ENCODE results near the gene ST6GAL2.

Gene ST6GAL2, protein sequence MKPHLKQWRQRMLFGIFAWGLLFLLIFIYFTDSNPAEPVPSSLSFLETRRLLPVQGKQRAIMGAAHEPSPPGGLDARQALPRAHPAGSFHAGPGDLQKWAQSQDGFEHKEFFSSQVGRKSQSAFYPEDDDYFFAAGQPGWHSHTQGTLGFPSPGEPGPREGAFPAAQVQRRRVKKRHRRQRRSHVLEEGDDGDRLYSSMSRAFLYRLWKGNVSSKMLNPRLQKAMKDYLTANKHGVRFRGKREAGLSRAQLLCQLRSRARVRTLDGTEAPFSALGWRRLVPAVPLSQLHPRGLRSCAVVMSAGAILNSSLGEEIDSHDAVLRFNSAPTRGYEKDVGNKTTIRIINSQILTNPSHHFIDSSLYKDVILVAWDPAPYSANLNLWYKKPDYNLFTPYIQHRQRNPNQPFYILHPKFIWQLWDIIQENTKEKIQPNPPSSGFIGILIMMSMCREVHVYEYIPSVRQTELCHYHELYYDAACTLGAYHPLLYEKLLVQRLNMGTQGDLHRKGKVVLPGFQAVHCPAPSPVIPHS

DNA sequence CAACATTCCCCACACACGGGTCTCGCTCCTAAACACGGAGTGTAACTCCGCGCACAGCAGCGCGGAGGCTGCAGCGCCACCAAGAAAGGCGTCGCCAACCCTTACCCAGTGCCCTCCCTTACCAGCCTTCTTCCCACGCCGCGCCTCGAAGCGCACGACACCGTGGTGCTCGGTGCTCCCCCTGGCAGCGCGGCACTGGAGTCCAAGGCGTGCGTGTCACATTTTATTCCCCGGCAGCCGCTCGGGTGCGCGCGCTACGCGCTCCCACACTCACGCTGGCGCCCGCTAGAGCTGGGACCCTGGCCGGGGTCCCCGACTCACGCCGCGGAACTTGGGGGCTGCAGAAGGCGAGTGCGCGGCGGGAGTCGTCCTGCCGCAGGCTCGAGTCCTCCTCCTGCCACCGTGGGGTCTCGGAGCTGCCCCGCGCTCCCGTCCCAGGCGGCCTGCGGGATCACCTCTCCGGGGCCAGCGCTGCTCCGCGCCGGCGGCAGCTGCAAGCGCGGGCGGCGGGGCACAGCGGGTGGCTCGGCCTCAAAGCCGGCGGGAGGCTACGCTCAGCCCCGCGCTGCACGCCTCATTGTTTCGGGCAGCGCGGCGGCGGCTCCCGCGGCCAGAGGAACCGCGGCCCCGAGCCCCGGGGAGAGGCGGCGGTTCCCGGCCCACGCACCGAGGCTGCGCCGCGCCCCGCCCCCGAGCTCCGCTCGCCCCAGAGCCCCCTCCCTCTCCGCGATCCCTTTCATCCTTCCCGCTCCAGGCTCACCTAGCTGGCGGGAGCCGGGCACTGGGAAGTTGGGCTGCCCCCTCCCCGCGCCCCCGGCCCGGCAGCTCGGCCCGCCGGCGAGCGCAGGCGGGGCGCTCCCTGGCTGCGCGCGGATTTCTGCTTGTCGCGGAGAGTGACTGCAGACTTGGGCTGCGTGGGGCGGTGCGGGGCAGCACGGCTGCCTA is at the start of gene ST6GAL2:
ST6GAL2 (minus strand) TSS at position 197 of the 945 bp plus-strand sequence. CDS start 42,190 bp downstream, outside the sequence.
- DNase-seq (ENCODE audit: insufficient read length, low spot score), result no peak
- no peak for FAIRE-seq
- TF ChIP-seq POLR2A (IDR thresholded peaks at IDR 0.05; ENCODE audit: low read depth, low read length), result no peak

DNA sequence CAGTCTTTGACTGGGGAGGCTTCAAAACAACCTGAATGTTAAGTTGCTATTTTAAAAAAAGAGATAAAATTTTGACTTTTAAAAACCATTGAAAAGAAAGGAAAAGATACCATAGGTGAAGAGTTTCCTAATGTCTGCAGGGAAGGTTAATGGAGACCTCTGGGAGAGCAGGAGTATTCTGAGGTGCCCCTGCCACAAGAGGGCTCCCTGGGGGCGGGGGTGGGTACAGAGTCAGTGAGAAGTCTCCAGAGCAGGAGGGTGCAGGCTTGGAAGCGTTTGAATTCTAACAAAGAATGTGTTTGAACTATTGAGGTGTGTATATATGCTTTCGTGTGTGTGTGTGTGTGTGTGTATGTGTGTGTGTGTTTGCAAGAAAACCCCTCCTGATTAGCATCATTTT is 46.7 kb upstream of the ST6GAL2 start:
- no peak for TF ChIP-seq POLR2A (IDR thresholded peaks at IDR 0.05; ENCODE audit: low read depth, low read length)
- DNase-seq (ENCODE audit: insufficient read length, low spot score) (no peak), FAIRE-seq (no peak)

DNA sequence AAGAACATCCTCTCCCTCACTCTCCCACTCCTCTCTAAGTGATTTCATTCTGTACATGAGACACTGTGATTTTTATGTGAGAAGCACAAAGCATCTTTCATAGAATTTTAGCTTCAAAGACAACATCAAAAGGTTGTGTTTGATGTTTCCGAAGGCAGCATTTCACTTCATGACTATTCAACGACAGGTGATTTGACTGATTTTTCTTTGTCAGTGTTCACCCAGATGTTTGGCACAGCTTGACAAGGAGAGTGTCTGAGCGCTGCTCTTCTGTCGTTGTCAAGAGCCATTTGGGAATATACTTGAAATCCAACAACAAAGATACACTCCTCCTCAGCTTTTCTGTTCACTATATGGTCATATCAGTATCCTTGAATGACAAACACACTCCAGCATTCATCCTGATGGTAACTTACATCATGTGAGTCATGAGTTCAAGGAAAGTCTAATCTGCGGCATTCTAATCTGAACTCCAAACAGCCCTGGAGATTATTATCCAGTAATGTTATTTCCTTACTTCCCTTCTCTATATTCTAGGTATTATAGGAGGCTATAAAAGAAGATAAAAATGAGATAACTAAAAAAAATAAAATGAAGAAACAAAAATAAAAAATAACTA is 45.9 kb upstream of the ST6GAL2 start:
- no peak for TF ChIP-seq POLR2A (IDR thresholded peaks at IDR 0.05; ENCODE audit: low read depth, low read length)
- no peak for DNase-seq (ENCODE audit: insufficient read length, low spot score)
- FAIRE-seq, result no peak

DNA sequence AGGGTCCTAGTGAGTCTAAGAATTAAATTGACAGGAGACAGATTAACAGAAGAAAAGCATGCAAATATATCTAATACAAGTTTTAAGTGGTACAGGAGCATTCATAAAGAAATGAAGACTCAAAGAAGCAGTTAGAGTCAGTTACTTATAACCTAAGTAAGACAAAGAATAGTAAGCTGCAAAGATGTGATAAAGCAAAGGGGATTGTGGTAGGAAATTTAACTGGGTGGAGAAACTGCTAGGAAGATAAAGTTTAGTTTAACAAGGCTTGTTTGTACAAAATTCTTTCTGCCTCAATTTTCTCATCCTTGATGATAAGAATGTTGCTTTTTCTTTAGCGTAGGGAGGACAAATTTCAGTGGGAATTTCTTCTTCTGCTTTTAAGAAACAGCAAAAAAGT is 35.5 kb upstream of the ST6GAL2 start:
- no peak for FAIRE-seq
- no peak for TF ChIP-seq POLR2A (IDR thresholded peaks at IDR 0.05; ENCODE audit: low read depth, low read length)

DNA sequence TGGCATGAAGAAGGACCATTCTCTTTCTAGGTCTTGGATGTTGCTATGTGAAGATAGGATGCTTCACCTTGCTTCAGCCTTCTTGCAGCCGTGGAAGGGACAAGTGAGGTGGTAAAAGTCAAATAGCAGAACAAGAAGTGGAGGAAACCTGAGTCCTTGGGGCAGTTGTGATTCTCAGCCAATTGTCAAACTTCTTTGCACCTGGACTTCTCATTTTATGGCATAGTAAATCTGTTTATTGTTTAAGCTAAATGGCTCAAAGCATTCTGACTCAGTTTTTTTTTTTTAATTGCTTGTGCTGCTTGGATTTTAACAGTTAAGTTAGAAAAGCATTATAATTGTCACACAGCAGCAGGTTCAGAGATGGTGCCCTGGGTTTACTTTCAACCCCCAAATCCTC is 33.0 kb upstream of the ST6GAL2 start:
- no peak for DNase-seq (ENCODE audit: insufficient read length, low spot score)
- FAIRE-seq, result no peak
- TF ChIP-seq POLR2A (IDR thresholded peaks at IDR 0.05; ENCODE audit: low read depth, low read length), result no peak

More for the DNA sequence above, 35.5 kb upstream of the ST6GAL2 start:
- DNase-seq (ENCODE audit: insufficient read length, low spot score), result no peak

DNA sequence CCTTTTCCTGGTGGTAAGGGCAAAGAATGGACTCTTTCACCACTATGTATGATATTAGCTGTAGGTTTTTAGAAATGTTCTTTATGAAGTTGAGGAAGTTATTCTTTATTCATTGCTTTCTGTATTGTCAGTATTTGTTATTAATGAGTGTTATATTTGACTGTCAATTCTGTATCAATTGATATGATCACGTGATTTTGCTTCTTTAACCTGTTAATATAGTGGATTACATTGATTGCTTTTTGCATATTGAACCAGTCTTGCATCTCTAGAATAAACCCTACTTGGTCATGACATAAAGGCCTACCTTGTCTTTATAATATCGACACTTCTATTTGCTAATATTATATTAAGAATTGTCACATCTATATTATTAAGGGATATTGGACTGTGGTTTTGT is 18.3 kb upstream of the ST6GAL2 start:
- DNase-seq (ENCODE audit: insufficient read length, low spot score) (no peak), FAIRE-seq (no peak)
- no peak for TF ChIP-seq POLR2A (IDR thresholded peaks at IDR 0.05; ENCODE audit: low read depth, low read length)

DNA sequence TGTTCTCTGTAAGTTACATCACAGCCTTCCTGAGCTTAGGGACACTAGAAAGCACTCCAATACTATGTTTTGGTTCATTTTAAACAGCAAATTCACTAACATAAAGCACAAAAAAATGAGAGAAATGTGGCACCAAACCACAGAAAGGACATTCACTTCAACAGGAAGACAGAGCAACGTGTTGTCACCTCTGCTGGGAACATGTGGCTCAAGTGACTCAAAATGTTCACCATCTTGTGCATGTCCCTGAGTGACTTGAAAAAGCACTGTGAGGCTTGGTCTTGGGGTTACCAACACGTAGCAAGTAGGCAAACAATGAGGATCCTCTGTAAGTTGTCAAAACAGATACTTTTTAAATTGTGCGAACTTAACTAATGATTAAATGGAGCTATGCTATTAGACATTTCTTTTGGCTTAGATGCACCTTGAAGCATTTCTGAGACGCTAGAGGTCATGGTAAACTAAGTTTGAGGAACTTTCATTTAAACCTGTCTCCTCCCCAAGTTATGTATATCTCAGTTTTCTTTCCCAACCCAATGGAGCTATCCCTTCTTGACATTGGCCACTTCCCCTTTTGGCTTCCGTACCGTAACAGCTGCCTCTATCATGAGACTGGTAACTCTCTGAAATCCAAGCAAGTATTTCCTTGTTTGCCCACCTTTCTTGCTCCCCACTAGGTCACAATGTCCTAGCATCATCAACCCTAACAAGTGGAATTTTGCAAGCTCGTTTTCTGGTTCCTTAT is 14.0 kb upstream of the ST6GAL2 start:
- DNase-seq (ENCODE audit: insufficient read length, low spot score) (no peak), FAIRE-seq (no peak)
- no peak for TF ChIP-seq POLR2A (IDR thresholded peaks at IDR 0.05; ENCODE audit: low read depth, low read length)

DNA sequence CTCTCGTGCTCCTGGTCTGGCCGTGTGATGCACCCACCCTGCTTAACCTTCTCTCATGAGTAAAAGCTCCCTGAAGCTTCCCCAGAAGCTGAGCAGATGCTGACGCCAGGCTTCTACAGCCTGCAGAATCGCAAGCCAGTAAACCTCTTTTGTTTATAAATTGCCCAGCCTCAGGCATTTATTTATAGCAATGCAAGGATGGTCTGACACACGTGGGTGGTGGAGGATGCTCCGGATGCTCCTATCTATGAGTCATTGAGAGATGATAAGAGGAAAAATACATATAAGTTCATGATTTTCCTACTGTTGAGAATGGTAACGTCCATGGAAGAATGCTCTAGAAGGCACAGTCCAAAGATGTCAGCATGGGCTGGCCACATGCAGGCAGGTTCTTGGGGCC is 8.6 kb upstream of the ST6GAL2 start:
- no peak for FAIRE-seq

DNA sequence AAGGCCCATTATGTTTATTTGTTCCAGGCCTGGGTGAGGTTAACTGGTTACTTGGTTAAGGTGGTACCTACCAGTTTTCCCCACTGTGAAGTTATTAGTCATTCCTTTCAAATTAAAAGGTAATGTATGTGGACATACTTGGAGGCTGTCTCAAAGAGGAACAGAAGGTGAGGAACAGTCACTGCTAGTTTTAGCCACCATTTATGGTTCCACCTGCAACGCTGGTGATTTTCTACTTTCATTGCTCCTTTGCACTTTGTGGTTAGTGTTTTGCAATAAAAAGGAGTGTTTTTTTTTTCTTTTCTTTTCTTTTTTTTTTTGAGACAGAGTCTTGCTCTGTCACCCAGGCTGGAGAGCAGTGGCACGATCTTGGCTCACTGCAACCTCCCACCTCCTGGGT is 6.1 kb upstream of the ST6GAL2 start:
- DNase-seq (ENCODE audit: insufficient read length, low spot score), result no peak
- TF ChIP-seq POLR2A (IDR thresholded peaks at IDR 0.05; ENCODE audit: low read depth, low read length), result no peak
- no peak for FAIRE-seq

More for the DNA sequence above, 8.6 kb upstream of the ST6GAL2 start:
- DNase-seq (ENCODE audit: insufficient read length, low spot score), result no peak
- no peak for TF ChIP-seq POLR2A (IDR thresholded peaks at IDR 0.05; ENCODE audit: low read depth, low read length)

DNA sequence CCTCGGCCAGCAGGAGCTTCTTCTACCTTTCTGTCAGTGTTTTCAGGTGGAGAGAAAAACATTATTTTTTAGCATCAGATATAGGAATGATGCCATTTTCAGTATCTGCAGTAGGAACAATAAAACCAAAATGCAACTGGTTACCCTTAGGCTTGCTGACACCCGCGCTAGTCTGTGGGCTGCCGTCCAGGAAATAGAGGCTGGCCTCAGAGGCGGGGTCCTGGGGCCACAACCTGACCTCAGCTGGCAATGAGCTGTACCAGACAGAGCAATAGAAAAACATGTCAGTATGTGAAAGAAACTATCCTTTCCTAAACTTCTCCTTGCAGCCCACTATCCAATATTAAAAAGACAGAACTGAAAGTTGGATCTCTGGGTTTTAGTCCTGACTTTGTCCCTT is 4.6 kb upstream of the ST6GAL2 start:
- FAIRE-seq (no peak), DNase-seq (ENCODE audit: insufficient read length, low spot score) (no peak)
- no peak for TF ChIP-seq POLR2A (IDR thresholded peaks at IDR 0.05; ENCODE audit: low read depth, low read length)

DNA sequence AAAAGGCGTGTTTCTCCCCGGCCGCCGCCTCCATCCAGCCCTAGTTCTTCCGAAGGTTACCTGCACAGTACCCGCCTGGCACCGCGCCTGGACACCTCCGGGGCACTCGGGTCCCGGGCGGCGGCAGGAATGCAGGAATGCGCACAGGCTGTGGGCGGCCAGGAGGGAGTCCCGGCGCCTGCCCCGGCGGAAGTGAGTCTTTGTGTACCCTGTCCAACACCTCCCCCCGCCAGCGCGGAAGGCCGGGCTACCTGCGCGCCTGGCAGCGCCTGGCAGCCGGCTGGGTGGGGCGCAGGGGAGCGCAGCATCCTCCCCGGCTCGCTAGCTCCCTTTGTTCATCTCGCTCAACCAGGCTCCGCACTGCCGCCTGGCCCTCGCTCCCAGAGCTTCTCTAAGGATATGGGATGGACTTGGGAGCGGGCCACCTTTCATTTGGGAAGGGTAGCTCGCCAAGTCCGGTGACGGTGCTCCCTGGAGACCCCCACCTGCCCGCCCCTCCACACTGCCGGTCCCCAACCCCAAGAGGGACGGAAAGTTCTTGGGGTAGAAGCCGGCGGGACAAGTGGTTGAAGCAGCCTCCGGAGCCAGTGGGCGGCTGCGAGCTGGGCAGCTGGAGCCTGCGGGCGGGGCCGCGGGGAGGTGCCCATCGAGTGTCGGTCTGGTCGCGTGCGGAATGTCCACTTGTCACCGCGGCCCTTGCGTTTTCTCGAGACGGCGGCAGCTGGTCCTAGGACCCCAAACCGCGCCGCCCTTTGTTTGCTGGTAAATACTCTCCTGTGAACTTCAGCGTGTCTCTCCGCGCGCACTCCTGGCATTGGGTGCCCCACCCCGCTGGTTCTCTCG is 1.2 kb upstream of the ST6GAL2 start:
- no peak for FAIRE-seq
- no peak for TF ChIP-seq POLR2A (IDR thresholded peaks at IDR 0.05; ENCODE audit: low read depth, low read length)
- no peak for DNase-seq (ENCODE audit: insufficient read length, low spot score)

DNA sequence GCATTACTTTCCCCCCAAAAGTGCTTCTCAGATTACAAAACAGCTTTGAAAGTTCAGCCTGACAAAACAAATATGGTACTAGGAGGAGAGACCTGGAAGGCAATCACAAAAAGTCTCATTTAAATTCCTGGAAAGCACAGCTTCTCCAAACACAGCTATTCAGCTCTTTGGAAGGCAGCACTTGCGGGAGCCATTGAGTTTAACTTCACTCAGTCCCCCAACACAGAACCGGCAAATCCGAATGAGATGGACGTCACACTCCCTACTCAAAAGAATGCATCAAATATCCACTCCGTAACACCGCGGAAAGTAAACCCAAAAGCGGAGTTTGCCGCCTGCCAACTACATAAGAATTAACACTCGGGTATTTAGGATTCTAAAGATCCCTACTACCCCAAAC is 638 bp downstream of the ST6GAL2 start:
- TF ChIP-seq POLR2A (IDR thresholded peaks at IDR 0.05; ENCODE audit: low read depth, low read length), result no peak
- FAIRE-seq (no peak), DNase-seq (ENCODE audit: insufficient read length, low spot score) (no peak)
